Thoracic aorta (tissue), 2 donors: ENCODE data around the gene ANKRD17. TPM values are rescaled to one million over a fixed set of nuclear protein-coding genes. Genes with fewer than 3 reads are reported as not detected.
"Not testable (repeated sequence)": the region's sequence is repeated elsewhere in the genome, so short reads cannot be mapped to it uniquely, and the experiment has no call there.

ENCODE experiments used
- ATAC-seq: fragments of 150-250 bp; one replicate; pipeline ENCODE4 v1.8.0; 2017; ENCODE audit warnings: low read depth; ENCODE audit not compliant: insufficient number of reproducible peaks, low FRiP score
- DNase-seq: peaks from one replicate; pipeline ENCODE4 v3.0.0-alpha.2; 2020; ENCODE audit warnings: low spot score
- H3K27ac ChIP-seq, 2 donors: fragments of 200-600 bp; sonication (generic); 1 replicate in 1 of 2; 2 replicates in 1 of 2; pipeline ENCODE4 v1.5.1; 2016; ENCODE audit warnings: mild to moderate bottlenecking in 2 of 2, moderate library complexity in 2 of 2
- H3K27me3 ChIP-seq: fragments of 200-600 bp; sonication (generic); replicated peaks from 2 replicates; pipeline ENCODE4 v1.6.0; 2016; ENCODE audit warnings: mild to moderate bottlenecking; ENCODE audit not compliant: insufficient read depth
- H3K36me3 ChIP-seq: fragments of 200-600 bp; sonication (generic); one replicate; pipeline ENCODE4 v1.5.1; 2016
- H3K4me1 ChIP-seq, 2 donors: fragments of 200-600 bp; sonication (generic); 1 replicate in 1 of 2; 2 replicates in 1 of 2; pipeline versions ENCODE4 v1.5.1 to v1.6.0; 2016; ENCODE audit warnings: low read depth in 2 of 2, mild to moderate bottlenecking in 1 of 2; ENCODE audit not compliant: control insufficient read depth in 1 of 2
- H3K4me3 ChIP-seq: fragments of 200-600 bp; sonication (generic); 2 replicates; pipeline ENCODE4 v1.5.1; 2016; ENCODE audit warnings: mild to moderate bottlenecking
- H3K9me3 ChIP-seq: fragments of 200-600 bp; sonication (generic); 2 replicates; pipeline ENCODE4 v1.5.1; 2016
- CTCF ChIP-seq: fragments of 200-600 bp; sonication (generic); IDR thresholded peaks from one replicate; pipeline ENCODE4 v1.5.1; 2019; ENCODE audit warnings: antibody characterized with exemption
- total RNA-seq, 2 donors: library from RNA; depleted of rRNA; stranded (reverse); fragments of >200 nt; gene quantifications; one replicate each; pipeline versions ENCODE4 v1.1.0 to v1.2.3, GENCODE V29; 2016

The ANKRD17 gene
- total RNA-seq, 2 donors from 2014 or later, result 49.3 to 58.8 TPM

- Histone ChIP-seq H3K27me3 (no peaks in the 10 kb centered on the region), H3K36me3 (peaks cover 5% of the 10 kb centered on the region), H3K4me3 (no peak overlapping the region), H3K9me3 (no peaks in the 10 kb centered on the region), H3K27ac (no peak overlapping the region), H3K4me1 (peaks cover 3% of the 10 kb centered on the region in 2 donors)
- no peak for ATAC-seq
- no peak for DNase-seq
- no peak for TF ChIP-seq CTCF
Measured at GRCh38 chr4:73234712-73235111, 23.9 kb downstream of the ANKRD17 start.

- TF ChIP-seq CTCF, result no peak
- Histone ChIP-seq H3K4me3 (no peak overlapping the region), H3K4me1 (peaks cover 0 to 4% of the 10 kb centered on the region in 2 donors), H3K9me3 (no peaks in the 10 kb centered on the region), H3K27me3 (no peaks in the 10 kb centered on the region), H3K27ac (no peak overlapping the region), H3K36me3 (peaks cover 5% of the 10 kb centered on the region)
- DNase-seq (no peak), ATAC-seq (no peak)
Measured at GRCh38 chr4:73231518-73232487, 26.8 kb downstream of the ANKRD17 start.

GRCh38 chr4:73230865-73231517 lies 27.6 kb downstream of the ANKRD17 start:
- no peak for TF ChIP-seq CTCF
- H3K9me3 ChIP-seq, result no peaks in the 10 kb centered on the region

GRCh38 chr4:73228800-73229199 lies 29.8 kb downstream of the ANKRD17 start:
- ATAC-seq, H3K4me1 ChIP-seq, H3K36me3 ChIP-seq, H3K4me3 ChIP-seq, H3K27ac ChIP-seq, H3K27me3 ChIP-seq, H3K9me3 ChIP-seq, DNase-seq: not testable (repeated sequence)

More at GRCh38 chr4:73230865-73231517, 27.6 kb downstream of the ANKRD17 start:
- ATAC-seq, result no peak
- Histone ChIP-seq H3K4me1 (peaks cover 0 to 4% of the 10 kb centered on the region in 2 donors), H3K36me3 (peaks cover 5% of the 10 kb centered on the region), H3K27ac (no peak overlapping the region), H3K27me3 (no peaks in the 10 kb centered on the region), H3K4me3 (no peak overlapping the region)
- no peak for DNase-seq

- TF ChIP-seq CTCF, result no peak
- Histone ChIP-seq H3K27ac (no peak overlapping the region), H3K36me3 (no peaks in the 10 kb centered on the region), H3K27me3 (no peaks in the 10 kb centered on the region), H3K4me3 (no peak overlapping the region), H3K4me1 (peaks cover 30 to 36% of the 10 kb centered on the region in 2 donors), H3K9me3 (no peaks in the 10 kb centered on the region)
- DNase-seq, result no peak
- no peak for ATAC-seq
Measured at GRCh38 chr4:73224886-73225285, 33.7 kb downstream of the ANKRD17 start.
